ENCODE measurements around the gene TEP1. TPM values are rescaled to one million over a fixed set of nuclear protein-coding genes. Genes with fewer than 3 reads are reported as not detected.

Gene TEP1
- total RNA-seq, 2 experiments from 2014 or later = 14.3 to 17.4 TPM

DNA sequence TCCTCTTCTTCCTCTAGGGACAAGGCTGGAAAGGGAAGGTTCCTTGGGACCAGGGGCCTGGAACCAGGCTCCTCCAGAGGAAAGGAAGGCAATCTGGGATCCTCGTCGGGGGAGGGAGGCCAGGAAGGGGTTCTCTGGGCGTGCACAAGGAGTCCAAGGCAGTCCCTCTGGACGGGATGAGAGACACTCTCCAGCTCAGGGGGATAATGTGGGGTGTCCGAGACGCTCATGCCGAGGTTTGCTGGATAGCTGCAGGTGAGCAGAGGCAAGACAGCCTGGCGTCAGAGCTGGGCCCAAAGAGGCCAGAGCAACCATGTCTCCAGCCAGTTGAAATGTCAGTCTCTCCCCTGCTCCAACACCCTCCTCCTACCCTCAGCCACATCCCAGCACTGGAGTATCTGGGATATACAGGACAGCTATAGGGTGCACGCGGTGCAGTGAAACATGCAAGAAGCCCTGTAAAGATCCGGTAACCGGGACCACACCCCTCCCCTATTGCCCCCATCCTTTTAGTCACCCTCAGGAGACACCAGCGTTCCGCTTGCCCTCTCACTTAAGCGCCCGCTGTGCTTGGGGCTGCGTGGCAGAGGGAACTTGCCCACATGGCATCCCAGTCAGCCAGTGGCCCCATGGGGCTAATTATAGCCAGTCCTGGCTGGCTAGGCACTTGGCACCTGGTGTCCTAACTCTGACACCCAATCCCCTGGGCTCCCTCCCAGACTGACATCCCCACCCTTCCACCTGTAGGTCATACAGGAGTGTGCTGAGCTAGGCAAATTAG, 22.5 kb upstream of the TEP1 start, which contains the start of gene KLHL33:
Gene KLHL33 (minus strand): TSS at position 585 of the 781 bp plus-strand sequence. CDS start 355 bp downstream, at position 230.
- Histone ChIP-seq H3K36me3 (ENCODE audit: insufficient read depth, low read length) (no peaks in the 10 kb centered on the region), H3K4me3 (ENCODE audit: low read length) (no peak within 1 kb of the TSS), H3K4me1 (ENCODE audit: insufficient read depth, low read length) (peaks cover 9% of the 10 kb centered on the region), H3K9me3 (ENCODE audit: control insufficient read depth in 1 of 2, insufficient read depth in 1 of 2, low read length in 2 of 2) (no peaks in the 10 kb centered on the region), H3K27ac (ENCODE audit: low read depth in 1 of 2, low read length in 2 of 2) (no peak within 1 kb of the TSS), H3K27me3 (ENCODE audit: control insufficient read depth in 1 of 2, insufficient read depth in 2 of 2, low read length in 2 of 2) (no peaks in the 10 kb centered on the region)
- no peaks in the 10 kb centered on the region for H3K36me3 Mint-ChIP-seq (ENCODE audit: low read depth)
- no peaks in the 10 kb centered on the region for H3K27me3 Mint-ChIP-seq
- H3K27ac Mint-ChIP-seq = no peak within 1 kb of the TSS
- POLR2A ChIA-PET = no interaction called here
- no peak for TF ChIP-seq CTCF (IDR thresholded peaks at IDR 0.05)
- CTCF ChIA-PET = no interaction called here
- ATAC-seq (ENCODE audit: poor library complexity) (no peak), DNase-seq (no peak)
- no peak within 1 kb of the TSS for H3K4me3 Mint-ChIP-seq
- H3K4me1 Mint-ChIP-seq (ENCODE audit: low read depth) = peaks cover 8% of the 10 kb centered on the region
- intact Hi-C loops (cut with DNase I, micrococcal nuclease) = no loop called here
- H3K9me3 Mint-ChIP-seq = no peaks in the 10 kb centered on the region

GRCh38 chr14:20434701-20435581, 21.6 kb upstream of the TEP1 start:
- no peaks in the 10 kb centered on the region for H3K27me3 ChIP-seq (ENCODE audit: control insufficient read depth in 1 of 2, insufficient read depth in 2 of 2, low read length in 2 of 2)
- H3K4me1 ChIP-seq (ENCODE audit: insufficient read depth, low read length) = peaks cover 4% of the 10 kb centered on the region
- no peaks in the 10 kb centered on the region for H3K36me3 ChIP-seq (ENCODE audit: insufficient read depth, low read length)
- CTCF ChIA-PET = no interaction called here
- Mint-ChIP-seq H3K27me3 (no peaks in the 10 kb centered on the region), H3K4me1 (ENCODE audit: low read depth) (peaks cover 3% of the 10 kb centered on the region), H3K9me3 (no peaks in the 10 kb centered on the region), H3K36me3 (ENCODE audit: low read depth) (no peaks in the 10 kb centered on the region), H3K27ac (no peak overlapping the region), H3K4me3 (no peak overlapping the region)
- H3K4me3 ChIP-seq (ENCODE audit: low read length) = no peak overlapping the region
- intact Hi-C loops (cut with DNase I, micrococcal nuclease) = no loop called here
- ATAC-seq (ENCODE audit: poor library complexity) = no peak
- POLR2A ChIA-PET = no interaction called here
- no peak overlapping the region for H3K27ac ChIP-seq (ENCODE audit: low read depth in 1 of 2, low read length in 2 of 2)
- no peak for DNase-seq
- no peak for TF ChIP-seq CTCF (IDR thresholded peaks at IDR 0.05)
- H3K9me3 ChIP-seq (ENCODE audit: control insufficient read depth in 1 of 2, insufficient read depth in 1 of 2, low read length in 2 of 2) = no peaks in the 10 kb centered on the region

GRCh38 chr14:20429801-20430669, 16.7 kb upstream of the TEP1 start:
- Histone ChIP-seq H3K36me3 (ENCODE audit: insufficient read depth, low read length) (no peaks in the 10 kb centered on the region), H3K4me3 (ENCODE audit: low read length) (no peak overlapping the region), H3K4me1 (ENCODE audit: insufficient read depth, low read length) (peaks cover 29% of the 10 kb centered on the region), H3K27ac (ENCODE audit: low read depth in 1 of 2, low read length in 2 of 2) (no peak overlapping the region), H3K9me3 (ENCODE audit: control insufficient read depth in 1 of 2, insufficient read depth in 1 of 2, low read length in 2 of 2) (no peaks in the 10 kb centered on the region), H3K27me3 (ENCODE audit: control insufficient read depth in 1 of 2, insufficient read depth in 2 of 2, low read length in 2 of 2) (no peaks in the 10 kb centered on the region)
- H3K27me3 Mint-ChIP-seq = no peaks in the 10 kb centered on the region
- H3K9me3 Mint-ChIP-seq = no peaks in the 10 kb centered on the region
- no peak overlapping the region for H3K4me3 Mint-ChIP-seq
- DNase-seq = no peak
- H3K36me3 Mint-ChIP-seq (ENCODE audit: low read depth) = no peaks in the 10 kb centered on the region
- intact Hi-C loops (cut with DNase I, micrococcal nuclease) = no loop called here
- no peak for TF ChIP-seq CTCF (IDR thresholded peaks at IDR 0.05)
- peak; percentile 61 for ATAC-seq (ENCODE audit: poor library complexity)
- peak overlapping the region; percentile 50 for H3K27ac Mint-ChIP-seq
- peaks cover 34% of the 10 kb centered on the region for H3K4me1 Mint-ChIP-seq (ENCODE audit: low read depth)
- ChIA-PET POLR2A (interaction anchor here (1.0 to 1.4 kb wide), 3 partner anchors 14 to 25 kb away, joined by 3 to 5 read pairs (median 4); partner anchors contain the start of genes APEX1, OSGEP and TEP1), CTCF (no interaction called here)

Measured in CD4-positive, alpha-beta T cell (primary cell).